Stimulated activated CD4-positive, alpha-beta T cell treated with anti-CD3 and anti-CD28 coated beads, Interleukin-12 subunit alpha, Interleukin-12 subunit beta, amount 100 ng/mL, for 24 hours (primary cell): ENCODE data around the gene INPP4B.

Source experiments
- DNase-seq, 2 experiments: peaks; one replicate each; pipeline ENCODE4 v3.0.0-alpha.2; 2020; ENCODE audit warnings: low read depth in 2 of 2

Gene INPP4B

GRCh38 chr4:142846108-142846728, at the start of gene INPP4B:
TSS of gene INPP4B (minus strand) at chr4:142846301.
- peak in 1 of 2 experiments; percentile 51 for DNase-seq

DNA sequence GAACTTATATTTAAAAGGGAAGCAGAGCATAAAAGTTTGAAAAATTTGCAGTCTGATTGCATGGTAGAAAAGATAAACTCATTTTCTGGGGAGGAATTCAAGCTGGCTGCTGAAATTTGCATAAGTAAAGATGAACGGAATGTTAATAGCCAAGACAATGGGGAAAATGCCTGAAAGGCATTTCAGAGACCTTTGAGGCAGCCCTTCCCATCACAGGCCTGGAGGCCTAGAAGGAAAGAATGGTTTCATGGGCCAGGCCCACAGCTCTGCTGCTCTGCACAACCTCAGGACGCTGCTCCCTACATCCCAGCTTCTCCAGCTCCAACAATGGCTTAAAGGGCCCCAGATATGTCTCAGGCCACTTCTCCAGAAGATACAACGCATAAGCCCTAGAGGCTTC, 46.9 kb upstream of the INPP4B start:
- DNase-seq: no peak

- no peak for DNase-seq
These were observed 40.5 kb upstream of the INPP4B start for GRCh38 chr4:142886566-142886965.

DNA sequence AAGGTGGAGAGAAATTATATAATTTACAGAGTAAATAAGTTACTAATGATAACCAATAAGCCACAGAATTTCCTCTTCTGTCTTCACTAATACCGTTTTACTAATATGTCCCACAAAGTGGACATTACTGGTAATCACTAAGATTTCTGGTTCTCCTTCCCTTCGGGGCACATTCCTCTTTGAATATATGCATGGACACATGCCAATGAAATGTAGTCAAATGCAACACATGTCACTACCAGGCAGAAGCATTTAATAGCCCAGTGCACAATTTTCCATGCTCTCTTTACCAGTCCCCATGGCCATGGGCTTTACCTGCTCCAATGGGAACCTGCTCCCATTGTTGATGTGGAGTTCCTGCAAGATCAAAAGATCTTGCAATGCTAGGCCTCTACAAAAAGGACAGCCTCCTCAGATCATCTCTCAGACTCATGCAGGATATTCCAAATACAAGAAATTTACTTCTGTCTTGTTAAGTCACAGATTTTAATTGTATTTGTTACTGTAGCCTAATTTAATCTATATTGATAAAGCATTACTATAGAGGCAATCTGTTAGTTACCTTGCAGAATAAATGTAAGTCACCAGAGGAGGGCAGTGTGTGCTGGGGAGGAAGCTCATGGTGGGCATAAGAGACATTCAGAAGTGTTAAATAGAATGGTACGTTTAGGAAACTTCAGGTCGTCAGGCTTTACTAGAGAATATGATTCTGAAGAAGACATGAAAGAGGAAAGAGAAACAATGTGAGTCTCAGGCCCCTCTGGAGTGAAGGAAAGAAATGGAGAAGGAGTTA, 37.1 kb upstream of the INPP4B start:
- no peak for DNase-seq

GRCh38 chr4:142882159-142882558, 36.1 kb upstream of the INPP4B start:
- DNase-seq: no peak

- no peak for DNase-seq
These were observed 35.2 kb upstream of the INPP4B start for GRCh38 chr4:142881331-142881730.

- DNase-seq: no peak
These were observed 29.0 kb upstream of the INPP4B start for GRCh38 chr4:142875117-142875516.

- DNase-seq: no peak
These were observed 28.6 kb upstream of the INPP4B start for GRCh38 chr4:142874684-142875083.

GRCh38 chr4:142866685-142867084, 20.6 kb upstream of the INPP4B start:
- no peak for DNase-seq

DNA sequence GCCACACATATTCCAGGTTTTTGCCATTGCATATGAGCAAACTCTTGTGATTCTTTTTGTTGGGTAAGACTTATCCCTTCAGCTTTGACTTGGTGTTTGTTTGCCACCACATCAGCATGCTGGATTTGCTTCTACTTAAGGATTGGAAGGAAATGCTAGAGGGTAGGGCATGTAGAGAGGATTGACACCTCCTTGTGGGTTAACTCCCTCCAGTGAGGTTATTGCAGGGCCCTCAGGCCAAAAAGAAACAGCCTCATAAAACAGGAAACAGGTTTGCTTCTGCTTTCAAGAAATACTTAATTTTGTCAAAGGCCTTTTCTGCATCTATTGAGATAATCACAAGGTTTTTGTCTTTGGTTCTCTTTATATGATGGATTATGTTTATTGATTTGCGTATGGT, 15.2 kb upstream of the INPP4B start:
- DNase-seq: no peak

DNA sequence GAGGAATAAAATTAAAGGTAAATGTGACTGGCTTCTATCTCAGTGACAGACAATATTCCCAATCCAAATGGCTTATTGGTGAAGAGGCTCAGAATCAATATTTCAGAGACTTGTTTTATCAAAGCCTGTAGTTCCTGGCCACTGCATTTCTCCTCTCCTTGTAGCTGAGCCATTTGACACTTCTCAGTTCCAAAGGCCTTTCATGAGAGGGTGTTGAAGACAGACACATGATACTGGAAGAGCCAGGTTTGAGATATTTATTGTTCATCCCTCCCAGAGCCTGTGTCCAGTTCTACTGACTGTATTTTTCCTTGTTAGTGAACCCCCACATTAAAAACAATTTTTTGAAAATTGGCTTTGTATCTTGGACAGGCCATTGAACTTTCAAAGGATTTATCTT, 12.9 kb upstream of the INPP4B start:
- DNase-seq: no peak

DNA sequence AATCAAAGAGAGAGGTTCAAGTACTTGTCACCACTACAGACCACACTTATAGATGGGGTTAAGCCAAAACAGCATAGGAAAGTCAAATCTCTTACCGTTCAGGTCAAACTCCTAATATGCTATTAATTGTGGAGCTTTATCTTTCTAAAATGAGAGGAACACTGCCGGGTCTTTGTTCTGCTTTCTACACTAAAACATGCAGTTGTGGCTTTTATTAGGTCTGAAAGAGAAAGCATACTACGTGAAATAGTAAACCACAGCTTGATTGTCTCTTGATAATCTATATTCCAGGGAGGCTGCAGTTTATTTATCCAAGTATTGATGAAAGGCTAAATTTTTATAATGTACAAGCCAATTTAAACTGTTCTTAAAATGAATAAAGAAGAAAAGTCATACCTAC, 12.3 kb upstream of the INPP4B start:
- DNase-seq: no peak

DNA sequence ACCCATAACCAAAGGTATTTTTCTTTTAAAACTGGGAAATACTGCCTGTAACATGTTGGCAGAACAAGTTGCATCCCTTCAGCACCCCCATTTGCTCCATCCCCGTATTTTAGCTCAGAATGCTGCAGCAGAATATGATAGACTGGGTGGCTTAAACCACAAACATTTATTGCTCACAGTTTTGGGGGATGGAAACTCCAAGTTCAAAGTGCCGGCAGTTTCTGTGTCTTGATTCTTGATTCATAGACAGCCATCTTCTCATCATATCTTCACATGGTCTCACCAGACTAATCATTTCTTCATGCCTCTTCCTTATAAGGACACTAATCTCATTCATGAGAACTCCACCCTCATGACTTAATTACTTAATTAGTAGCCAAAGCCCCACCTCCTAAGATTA, 10.5 kb upstream of the INPP4B start:
- DNase-seq: no peak

GRCh38 chr4:142850478-142850877, 4.4 kb upstream of the INPP4B start:
- DNase-seq: no peak

DNA sequence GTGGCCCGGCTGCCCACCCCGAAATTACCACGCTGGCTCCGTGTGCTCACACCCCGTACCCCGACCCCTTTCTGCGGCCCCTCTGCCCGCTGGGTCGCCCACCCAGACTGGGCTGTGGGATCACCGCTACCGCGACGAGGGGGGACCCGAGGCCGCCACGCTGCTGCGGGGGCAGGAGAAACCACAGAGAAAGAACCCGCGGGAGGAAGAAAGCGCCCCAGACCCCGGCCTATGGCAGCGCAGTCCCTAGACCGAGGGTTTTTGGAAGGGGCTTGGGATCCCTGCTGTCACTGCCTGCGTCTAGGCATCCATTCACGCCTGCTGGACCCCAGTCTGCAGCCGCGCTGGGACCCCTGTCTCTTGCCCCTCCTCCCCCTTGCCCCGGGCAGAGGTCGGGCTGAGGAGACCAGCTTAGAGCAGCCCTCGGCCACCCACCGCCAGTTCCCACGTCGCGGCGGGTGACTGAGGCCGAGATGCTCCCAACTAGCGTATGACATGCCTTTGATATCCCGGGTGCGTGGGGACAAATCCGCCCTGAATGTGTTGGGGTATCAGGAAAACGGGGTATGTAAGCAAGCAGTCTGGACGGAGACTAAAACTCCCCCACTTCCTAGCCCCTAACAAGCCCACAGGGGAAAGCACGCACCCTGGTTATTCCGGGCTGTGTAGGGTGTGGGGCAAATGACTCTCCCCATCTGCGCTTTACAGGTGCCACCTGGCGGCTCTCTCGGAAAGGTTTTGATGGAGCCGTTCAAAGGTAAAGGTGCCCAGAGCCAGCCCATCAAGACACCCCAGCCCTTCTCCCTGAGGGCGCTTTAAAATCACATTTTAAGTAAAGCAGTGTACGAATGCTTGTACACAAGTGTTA, 862 bp upstream of the INPP4B start:
- DNase-seq: peak; percentile 51 to 60

- DNase-seq: peak in 1 of 2 experiments; percentile 4
These were observed 601 bp downstream of the INPP4B start for GRCh38 chr4:142845293-142846107.

DNA sequence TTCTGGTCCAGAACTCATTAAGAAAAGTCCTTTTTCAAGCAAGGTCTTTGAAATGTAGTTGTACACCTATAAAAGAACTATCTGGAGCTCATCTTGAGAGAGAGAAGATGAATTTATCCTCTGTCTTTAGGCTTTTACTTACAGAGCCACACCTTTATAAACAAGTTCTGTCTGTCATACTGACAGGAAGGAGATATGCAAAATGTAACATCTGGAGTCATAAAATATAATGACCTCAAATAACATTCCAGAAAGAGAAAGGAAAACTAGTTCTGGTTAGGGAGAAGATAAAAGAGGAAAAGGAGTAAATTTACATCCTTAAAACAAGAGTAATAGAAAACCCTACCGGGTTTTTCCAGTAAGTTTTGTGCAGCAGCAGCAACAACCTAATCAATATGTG, 1.3 kb downstream of the INPP4B start:
- DNase-seq: no peak

GRCh38 chr4:142840516-142841123, 5.5 kb downstream of the INPP4B start:
- DNase-seq: no peak

DNA sequence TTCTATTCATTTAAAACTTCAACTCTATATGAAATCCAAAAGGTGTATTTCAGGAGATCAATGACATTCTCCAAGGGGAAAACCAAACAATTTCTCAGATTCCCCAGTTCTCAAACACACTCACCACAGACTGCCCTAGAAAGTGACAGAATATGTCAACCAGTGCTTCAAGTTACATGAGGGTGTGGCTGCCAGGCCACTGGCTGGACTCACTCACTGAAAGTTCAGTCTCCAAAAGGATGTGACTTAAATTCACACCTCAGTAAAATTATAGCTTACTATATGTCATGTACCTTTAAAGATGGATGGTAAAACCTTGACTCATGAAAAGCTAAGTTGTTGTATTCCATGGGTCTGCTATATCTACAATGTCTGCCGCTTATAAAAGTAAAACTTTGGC, 7.3 kb downstream of the INPP4B start:
- no peak for DNase-seq

- DNase-seq: no peak
These were observed 14.1 kb downstream of the INPP4B start for GRCh38 chr4:142832022-142832421.
